Mesothelial cell of epicardium (in vitro differentiated cells): Measurements from ENCODE around the gene TM4SF5. TPM values are rescaled to one million over a fixed set of nuclear protein-coding genes. Genes with fewer than 3 reads are reported as not detected.
A peak's percentile ranks its signal among the peaks of the same experiment; 100 is the strongest.

Experiments
- DNase-seq, 2 experiments: peaks; one replicate each; pipeline ENCODE4 v3.0.0; 2021; ENCODE audit warnings: low spot score in 2 of 2; ENCODE audit not compliant: unreplicated experiment in 2 of 2
- H3K27ac Mint-ChIP-seq: 2 replicates; pipeline ENCODE4 v1.8.0; 2021; ENCODE audit warnings: mixed read lengths
- H3K27me3 Mint-ChIP-seq: 2 replicates; pipeline ENCODE4 v1.8.0; 2021; ENCODE audit warnings: low read depth, mixed read lengths
- H3K36me3 Mint-ChIP-seq: 2 replicates; pipeline ENCODE4 v1.8.0; 2021; ENCODE audit warnings: mixed read lengths
- H3K4me1 Mint-ChIP-seq: 2 replicates; pipeline ENCODE4 v1.8.0; 2021; ENCODE audit warnings: mixed read lengths
- H3K4me3 Mint-ChIP-seq: 2 replicates; pipeline ENCODE4 v1.8.0; 2021; ENCODE audit warnings: mild to moderate bottlenecking, moderate library complexity, mixed read lengths
- H3K9me3 Mint-ChIP-seq: 2 replicates; pipeline ENCODE4 v1.8.0; 2021; ENCODE audit warnings: mixed read lengths
- total RNA-seq: library from RNA; stranded (reverse); gene quantifications from 3 replicates; pipeline ENCODE4 v1.2.1, GENCODE V29; 2021
- TF ChIP-seq, protein P1 (sequence below): fragments of 200-600 bp; sonication (generic); IDR thresholded peaks from one replicate; pipeline ENCODE4 v1.5.0; 2021; ENCODE audit warnings: antibody characterized with exemption; ENCODE audit not compliant: unreplicated experiment

Gene TM4SF5
- total RNA-seq, 1 donor from 2014 or later, result not detected

DNA sequence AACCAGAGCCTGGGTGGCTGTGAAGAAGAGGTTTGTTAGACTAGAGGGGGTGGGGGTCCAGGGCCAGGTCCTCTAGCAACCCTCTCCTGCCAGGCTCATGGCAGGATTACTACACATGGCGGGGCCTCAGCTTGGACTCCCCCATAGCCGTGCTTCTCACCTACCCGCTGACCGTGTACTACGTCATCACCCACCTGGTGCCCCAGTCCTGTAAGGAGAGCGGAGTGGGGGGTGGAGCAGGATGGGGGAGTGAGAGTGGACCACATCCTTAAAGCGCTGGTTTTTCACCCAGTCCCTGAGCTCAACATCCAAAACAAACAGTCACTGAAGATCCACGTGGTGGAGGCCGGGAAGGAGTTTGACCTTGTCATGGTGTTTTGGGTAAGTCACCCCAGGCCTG lies 27.8 kb upstream of the TM4SF5 start:
- Mint-ChIP-seq H3K27me3 (peaks cover 94% of the 10 kb centered on the region), H3K4me3 (no peak overlapping the region), H3K36me3 (no peaks in the 10 kb centered on the region), H3K27ac (no peak overlapping the region), H3K9me3 (no peaks in the 10 kb centered on the region), H3K4me1 (peaks cover 13% of the 10 kb centered on the region)
- no peak for DNase-seq
- TF ChIP-seq, protein P1, sequence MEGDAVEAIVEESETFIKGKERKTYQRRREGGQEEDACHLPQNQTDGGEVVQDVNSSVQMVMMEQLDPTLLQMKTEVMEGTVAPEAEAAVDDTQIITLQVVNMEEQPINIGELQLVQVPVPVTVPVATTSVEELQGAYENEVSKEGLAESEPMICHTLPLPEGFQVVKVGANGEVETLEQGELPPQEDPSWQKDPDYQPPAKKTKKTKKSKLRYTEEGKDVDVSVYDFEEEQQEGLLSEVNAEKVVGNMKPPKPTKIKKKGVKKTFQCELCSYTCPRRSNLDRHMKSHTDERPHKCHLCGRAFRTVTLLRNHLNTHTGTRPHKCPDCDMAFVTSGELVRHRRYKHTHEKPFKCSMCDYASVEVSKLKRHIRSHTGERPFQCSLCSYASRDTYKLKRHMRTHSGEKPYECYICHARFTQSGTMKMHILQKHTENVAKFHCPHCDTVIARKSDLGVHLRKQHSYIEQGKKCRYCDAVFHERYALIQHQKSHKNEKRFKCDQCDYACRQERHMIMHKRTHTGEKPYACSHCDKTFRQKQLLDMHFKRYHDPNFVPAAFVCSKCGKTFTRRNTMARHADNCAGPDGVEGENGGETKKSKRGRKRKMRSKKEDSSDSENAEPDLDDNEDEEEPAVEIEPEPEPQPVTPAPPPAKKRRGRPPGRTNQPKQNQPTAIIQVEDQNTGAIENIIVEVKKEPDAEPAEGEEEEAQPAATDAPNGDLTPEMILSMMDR, result no peak

DNA sequence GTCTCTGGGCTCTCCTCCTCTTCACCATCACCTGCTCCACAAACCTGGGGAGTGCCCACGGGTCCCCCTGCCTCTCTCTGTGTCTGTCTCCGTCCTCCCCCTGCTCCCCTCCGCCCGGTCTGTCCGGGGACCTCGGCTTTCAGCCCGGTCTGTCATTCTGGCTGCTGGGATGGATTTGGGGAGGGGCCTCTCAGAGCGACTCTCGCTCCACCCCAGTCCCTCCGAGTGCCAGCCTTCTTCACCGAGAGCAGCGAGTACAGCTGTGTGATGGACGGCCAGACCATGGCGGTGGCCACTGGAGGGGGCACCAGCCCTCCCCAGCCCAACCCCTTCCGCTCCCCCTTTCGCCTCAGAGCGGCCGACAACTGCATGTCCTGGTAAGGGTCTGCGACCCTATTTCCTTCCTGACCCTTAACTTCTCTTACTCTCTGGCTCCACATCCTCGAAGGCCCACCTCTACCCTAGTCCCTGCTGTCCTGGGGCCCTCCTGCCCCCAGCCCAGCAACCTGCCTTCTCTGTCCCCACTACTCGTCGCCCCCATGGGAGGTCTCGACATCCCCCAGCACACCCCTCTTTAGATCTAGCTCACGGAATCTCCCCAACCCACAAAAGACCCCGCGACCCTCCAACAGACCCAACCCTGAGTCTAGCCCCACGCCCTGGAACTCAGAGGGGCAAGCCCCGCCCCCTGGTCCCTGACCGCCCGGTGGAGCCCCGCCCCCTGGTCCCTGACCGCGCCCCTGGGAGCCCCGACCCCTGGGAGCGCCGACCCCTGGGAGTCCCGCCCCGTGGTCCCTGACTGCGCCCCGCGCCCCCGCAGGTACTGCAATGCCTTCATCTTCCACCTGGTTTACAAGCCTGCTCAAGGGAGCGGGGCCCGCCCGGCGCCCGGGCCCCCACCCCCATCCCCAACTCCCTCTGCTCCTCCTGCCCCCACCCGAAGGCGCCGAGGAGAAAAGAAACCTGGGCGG lies 26.4 kb upstream of the TM4SF5 start:
- H3K27ac Mint-ChIP-seq, result peak overlapping the region; percentile 25
- peaks cover 7% of the 10 kb centered on the region for H3K4me1 Mint-ChIP-seq
- peak overlapping the region; percentile 52 for H3K4me3 Mint-ChIP-seq
- no peaks in the 10 kb centered on the region for H3K9me3 Mint-ChIP-seq
- peaks cover 96% of the 10 kb centered on the region for H3K27me3 Mint-ChIP-seq
- no peaks in the 10 kb centered on the region for H3K36me3 Mint-ChIP-seq
- no peak for DNase-seq
- TF ChIP-seq, protein P1, result no peak

DNA sequence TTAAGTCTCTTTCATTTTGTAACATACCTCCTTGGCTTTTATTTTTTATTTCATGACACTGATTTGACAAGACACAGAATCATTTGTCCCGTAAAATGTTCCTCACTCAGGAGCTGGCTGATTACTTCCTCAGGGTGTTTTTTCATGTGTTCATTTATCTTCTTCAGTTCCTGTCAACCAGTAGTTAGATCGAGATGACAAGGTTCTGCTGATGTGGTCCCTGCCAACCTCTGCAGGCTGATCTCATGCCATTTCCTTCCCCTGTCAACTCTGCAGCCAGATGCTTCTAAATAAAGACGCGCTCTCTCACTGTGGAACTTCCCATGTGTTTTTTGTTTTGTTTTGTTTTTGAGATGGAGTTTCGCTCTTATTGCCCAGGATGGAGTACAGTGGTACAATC lies 23.8 kb upstream of the TM4SF5 start:
- no peak overlapping the region for H3K4me3 Mint-ChIP-seq

DNA sequence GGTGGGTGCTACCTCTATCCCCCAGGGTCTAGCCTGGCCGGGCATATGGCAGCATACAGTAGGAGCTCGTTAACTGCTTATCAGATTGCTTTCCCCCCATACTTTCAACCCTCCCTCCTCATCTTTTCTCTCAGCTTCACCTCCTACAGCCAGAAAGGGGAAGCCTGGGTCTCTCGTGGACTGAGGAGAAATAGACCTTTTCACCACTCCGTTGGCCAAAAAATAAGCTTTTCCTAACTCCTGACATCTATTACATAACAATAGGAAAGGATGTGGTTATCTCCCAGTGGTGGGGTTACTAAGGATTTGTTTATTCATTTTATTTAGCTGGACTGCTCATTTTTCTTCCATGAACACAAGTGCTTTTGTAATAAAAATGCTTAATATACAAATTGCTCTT lies 23.0 kb upstream of the TM4SF5 start:
- Mint-ChIP-seq H3K9me3 (no peaks in the 10 kb centered on the region), H3K27me3 (peaks cover 92% of the 10 kb centered on the region), H3K4me1 (peaks cover 6% of the 10 kb centered on the region), H3K27ac (no peak overlapping the region), H3K36me3 (no peaks in the 10 kb centered on the region), H3K4me3 (no peak overlapping the region)
- TF ChIP-seq, protein P1, result no peak
- DNase-seq, result no peak

More for the DNA sequence above, 23.8 kb upstream of the TM4SF5 start:
- Mint-ChIP-seq H3K4me1 (peaks cover 6% of the 10 kb centered on the region), H3K27me3 (peaks cover 94% of the 10 kb centered on the region), H3K27ac (no peak overlapping the region), H3K36me3 (no peaks in the 10 kb centered on the region), H3K9me3 (no peaks in the 10 kb centered on the region)
- TF ChIP-seq, protein P1, result no peak
- DNase-seq, result no peak

DNA sequence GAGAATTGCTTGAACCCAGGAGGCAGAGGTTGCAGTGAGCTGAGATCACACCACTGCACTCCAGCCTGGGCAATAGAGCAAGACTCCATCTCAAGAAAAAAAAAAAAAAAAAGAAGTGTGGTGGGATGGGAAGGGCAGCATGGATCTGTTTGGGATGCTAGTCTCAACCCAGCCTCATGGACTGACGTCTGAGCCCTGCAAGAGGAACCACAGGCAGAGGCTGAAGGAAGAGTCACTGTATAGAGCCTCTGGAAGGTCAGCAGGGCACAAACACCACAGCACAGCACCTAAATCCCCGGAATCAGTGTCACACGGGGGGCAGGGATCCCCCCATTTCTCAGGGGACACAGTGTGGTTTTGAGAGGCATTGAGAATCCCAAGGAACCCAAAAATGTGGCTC lies 21.1 kb upstream of the TM4SF5 start:
- no peak for DNase-seq
- no peaks in the 10 kb centered on the region for H3K36me3 Mint-ChIP-seq
- peaks cover 89% of the 10 kb centered on the region for H3K27me3 Mint-ChIP-seq
- no peak overlapping the region for H3K4me3 Mint-ChIP-seq
- no peak overlapping the region for H3K27ac Mint-ChIP-seq
- H3K4me1 Mint-ChIP-seq, result no peaks in the 10 kb centered on the region
- H3K9me3 Mint-ChIP-seq, result no peaks in the 10 kb centered on the region
- TF ChIP-seq, protein P1, result no peak
